GM18907 (cell line): ENCODE measurements around the gene KRTAP4-7.
"Not testable (repeated sequence)": the region's sequence is repeated elsewhere in the genome, so short reads cannot be mapped to it uniquely, and the experiment has no call there.

Experiments
- ATAC-seq: cut with Tn5 transposase; IDR thresholded peaks from one replicate; pipeline ENCODE4 v1.9.1; 2021; ENCODE audit warnings: mild to moderate bottlenecking, moderate library complexity; ENCODE audit not compliant: unreplicated experiment

The KRTAP4-7 gene

DNA sequence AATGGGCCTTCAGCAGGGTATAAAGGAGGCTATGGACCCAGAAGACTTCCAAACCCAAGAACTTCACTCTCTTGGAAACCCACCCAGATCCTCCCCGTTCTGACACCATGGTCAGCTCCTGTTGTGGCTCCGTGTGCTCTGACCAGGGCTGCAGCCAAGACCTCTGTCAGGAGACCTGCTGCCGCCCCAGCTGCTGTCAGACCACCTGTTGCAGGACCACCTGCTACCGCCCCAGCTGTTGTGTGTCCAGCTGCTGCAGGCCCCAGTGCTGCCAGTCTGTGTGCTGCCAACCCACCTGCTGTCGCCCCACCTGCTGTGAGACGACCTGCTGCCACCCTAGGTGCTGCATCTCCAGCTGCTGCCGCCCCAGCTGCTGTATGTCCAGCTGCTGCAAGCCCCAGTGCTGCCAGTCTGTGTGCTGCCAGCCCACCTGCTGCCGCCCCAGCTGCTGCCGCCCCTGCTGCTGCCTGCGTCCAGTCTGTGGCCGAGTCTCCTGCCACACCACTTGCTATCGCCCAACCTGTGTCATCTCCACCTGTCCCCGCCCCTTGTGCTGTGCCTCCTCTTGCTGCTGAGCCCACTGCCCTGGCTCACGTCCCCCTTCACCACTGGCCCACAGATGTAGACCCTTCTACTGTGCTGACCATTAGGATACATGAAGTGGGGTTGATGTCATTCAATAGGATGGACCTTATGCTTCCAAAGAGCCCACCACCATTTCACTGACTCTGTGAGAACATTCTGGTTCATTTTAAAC lies at the start of gene KRTAP4-7:
KRTAP4-7 (plus strand) TSS at position 51 of the 757 bp plus-strand sequence; CDS start at position 108, 57 bp downstream.
- not testable (repeated sequence) for ATAC-seq

DNA sequence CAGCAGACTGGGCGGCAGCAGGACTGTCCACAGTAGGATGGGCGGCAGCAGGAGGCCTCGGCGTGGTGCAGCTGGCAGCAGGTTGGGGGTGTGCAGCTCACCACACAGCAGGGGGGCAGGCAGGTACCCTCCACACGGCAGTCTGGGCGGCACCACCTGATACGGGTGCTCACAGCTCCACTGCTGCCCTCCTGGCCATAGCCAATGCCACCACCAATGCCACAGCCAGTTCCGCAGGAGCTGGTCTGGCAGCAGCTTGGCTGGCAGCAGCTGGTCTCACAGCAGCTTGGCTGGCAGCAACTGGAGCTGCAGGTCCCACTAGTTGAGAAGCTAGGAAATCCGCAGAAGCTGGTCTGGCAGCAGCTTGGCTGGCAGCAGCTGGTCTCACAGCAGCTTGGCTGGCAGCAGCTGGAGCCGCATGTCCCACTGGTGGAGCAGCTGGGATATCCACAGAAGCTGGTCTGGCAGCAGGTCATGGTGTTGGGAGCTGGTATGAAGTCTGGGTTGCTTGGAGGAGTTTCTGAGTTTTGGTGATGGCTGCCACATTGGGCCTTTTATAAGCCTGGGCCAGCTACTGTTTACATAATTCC lies 49.5 kb upstream of the KRTAP4-7 start, which contains the start of gene KRTAP1-3:
KRTAP1-3 (minus strand) TSS at position 529 of the 590 bp plus-strand sequence; CDS start at position 476, 53 bp downstream.
- ATAC-seq: not testable (repeated sequence)

DNA sequence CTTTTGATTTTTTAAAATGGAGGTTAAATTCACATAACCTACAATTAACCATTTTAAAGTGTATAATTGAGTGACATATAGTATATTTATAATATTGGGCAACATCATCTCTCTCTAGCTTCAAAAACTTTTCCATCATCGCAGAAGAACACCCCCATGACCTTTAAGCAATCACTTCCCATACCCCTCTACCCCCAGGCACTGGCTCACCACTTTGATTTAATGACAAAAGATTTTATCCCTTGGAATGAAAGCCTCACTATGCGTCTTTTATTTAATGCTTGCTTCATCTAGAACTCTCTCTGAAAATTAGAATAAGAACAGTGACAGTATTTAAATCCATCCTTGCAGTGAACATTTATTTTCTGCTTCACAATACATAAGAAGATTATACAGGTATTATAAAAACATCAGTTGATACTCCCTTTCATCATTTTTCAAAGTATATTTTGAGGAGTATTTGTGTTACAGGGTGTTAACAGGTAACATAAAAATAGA lies 46.0 kb upstream of the KRTAP4-7 start:
- ATAC-seq: no peak

DNA sequence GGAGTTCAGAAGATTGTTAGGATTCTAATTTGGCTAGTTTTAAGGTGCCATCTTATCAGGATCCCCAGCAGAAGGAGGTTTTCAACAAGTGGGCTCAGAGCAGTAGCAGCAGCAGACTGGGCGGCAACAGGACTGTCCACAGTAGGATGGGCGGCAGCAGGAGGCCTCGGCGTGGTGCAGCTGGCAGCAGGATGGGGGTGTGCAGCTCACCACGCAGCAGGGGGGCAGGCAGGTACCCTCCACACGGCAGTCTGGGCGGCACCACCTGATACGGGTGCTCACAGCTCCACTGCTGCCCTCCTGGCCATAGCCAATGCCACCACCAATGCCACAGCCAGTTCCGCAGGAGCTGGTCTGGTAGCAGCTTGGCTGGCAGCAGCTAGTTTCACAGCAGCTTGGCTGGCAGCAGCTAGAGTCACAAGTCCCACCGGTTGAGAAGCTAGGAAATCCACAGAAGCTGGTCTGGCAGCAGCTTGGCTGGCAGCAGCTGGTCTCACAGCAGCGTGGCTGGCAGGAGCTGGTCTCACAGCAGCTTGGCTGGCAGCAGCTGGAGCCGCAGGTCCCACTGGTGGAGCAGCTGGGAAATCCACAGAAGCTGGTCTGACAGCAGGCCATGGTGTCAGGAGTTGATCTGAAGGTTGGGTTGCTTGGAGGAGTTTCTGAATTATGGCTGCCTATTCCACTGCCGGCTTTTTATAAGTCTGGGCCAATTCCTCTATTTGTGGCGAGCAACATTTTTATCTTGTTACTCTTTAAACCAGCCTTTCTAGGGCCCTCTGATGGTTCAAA lies 43.0 kb upstream of the KRTAP4-7 start, which contains the start of gene KRTAP1-1:
KRTAP1-1 (minus strand) TSS at position 668 of the 789 bp plus-strand sequence; CDS start at position 615, 53 bp downstream.
- not testable (repeated sequence) for ATAC-seq

DNA sequence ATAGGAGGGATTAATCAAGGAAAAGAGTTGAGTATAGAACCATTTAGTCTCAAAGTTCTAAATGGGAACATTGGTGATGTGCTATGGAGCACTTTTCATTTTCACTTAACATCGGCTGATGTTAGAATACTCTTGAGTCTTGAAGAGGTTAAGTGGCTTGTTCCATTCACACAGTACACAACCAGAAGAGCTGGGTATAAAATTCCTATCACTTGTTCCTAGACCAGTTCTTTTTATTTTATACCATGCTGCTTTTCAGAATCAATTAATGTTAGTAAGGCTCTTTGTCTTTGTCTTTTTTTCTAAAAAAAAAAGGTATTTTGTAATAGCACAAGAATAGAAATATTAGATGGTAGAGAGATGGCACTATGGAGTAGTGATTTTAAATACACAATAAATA lies 41.0 kb upstream of the KRTAP4-7 start:
- no peak for ATAC-seq

DNA sequence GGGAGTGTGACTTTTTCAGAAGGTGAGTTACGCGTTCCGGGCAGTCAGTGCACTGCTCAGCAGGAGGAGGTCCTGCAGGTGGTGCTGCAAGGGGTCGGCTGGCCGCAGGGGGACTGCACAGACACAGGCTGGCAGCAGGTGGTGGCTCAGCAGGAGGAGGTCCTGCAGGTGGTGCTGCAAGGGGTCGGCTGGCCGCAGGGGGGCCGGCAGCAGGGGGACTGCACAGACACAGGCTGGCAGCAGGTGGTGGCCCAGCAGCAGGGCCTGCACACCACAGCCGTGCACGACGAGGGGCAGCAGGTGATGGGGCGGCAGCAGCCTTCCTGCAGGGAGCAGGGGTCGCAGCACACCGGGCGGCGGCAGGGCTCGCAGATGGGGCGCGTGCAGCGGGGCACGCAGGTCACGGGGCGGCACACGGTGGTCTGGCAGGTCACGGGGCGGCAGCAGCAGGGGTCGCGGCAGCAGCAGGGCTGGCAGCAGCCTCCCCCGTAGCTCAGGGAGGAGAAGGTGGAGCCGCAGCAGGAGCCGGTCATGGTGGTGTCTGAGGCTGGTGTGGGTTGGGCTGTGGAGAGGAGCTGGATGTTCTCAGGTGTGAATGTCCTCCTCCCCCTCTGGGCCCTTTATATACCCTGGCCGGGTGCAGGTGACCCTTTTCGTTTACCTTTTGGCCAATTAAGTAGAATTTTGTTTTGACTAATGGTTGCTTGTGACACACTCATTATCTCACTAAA lies 37.0 kb upstream of the KRTAP4-7 start, which contains the start of gene KRTAP2-1:
KRTAP2-1 (minus strand) TSS at position 582 of the 731 bp plus-strand sequence; CDS start at position 533, 49 bp downstream.
- not testable (repeated sequence) for ATAC-seq

DNA sequence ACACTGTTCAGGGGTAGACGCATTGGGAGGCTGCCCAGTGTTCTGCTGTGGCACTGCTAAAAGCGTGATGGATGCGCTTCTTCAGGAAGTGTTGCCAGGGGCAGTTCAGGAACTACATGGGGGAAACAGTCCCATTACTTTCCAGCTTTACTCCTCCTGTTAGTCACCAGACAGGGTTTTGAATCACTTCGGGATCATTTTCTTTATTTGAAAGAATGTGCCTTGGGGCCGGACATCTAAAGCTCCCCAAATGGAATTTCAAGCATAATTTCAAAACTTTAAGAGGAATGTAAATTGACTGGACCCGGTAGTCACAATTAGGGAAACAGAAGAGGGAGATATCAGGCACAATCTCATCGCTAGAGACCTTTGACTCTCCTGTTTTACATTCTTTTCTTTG lies 35.5 kb upstream of the KRTAP4-7 start:
- no peak for ATAC-seq

DNA sequence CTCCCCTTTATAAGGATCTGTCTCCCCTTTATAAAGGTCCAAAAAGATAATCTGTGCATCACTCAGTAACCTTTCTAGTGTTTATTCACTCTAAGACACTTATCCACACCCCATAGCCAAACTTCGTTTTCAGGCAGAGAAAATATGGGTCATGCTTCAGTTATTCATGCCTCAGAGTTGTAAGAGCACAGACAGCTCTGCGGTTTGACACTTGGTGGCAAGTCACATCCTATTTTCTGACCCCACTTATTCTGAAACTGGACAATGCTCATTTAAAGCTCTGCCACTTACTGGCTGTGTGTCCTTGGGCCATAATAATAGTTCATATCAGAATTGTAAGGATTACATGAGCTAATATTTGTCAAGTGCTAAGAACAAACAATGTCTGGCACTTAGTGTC lies 34.8 kb upstream of the KRTAP4-7 start:
- ATAC-seq: no peak

DNA sequence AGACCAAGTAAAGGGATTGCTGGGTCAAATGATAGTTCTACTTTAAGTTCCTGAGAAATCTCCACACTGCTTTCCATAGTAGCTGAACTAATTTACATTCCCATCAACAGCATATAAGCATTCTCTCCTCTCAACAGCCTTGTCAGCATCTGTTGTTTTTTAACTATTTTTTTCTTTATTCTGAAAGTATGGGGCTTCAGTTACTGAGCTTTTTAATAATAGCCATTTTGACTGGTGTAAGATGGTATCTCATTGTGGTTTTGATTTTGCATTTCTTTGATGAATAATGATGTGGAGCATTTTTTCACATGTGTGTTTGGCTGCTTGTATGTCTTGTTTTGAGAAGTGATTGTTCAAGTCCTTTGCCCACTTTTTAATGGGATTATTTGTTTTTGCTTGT lies 31.4 kb upstream of the KRTAP4-7 start:
- ATAC-seq: no peak

DNA sequence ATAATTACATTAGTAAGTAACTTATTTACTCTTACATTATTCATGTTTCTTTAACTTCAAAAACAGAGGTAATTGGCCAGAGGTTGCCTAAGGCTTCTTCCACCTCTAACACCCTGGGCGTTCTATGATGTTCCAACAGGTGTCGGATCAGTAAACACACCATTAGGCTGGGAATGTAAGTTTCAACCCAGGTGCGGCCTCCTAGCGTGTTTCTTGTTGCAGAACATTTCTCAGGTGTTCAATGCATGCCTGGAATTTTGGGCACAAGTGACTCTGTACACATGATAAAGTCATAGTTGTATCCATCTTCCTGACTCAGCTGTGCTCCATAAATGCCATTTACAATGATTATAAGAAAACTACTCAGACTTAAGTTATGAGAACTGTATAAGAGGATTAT lies 29.9 kb upstream of the KRTAP4-7 start:
- ATAC-seq: no peak

DNA sequence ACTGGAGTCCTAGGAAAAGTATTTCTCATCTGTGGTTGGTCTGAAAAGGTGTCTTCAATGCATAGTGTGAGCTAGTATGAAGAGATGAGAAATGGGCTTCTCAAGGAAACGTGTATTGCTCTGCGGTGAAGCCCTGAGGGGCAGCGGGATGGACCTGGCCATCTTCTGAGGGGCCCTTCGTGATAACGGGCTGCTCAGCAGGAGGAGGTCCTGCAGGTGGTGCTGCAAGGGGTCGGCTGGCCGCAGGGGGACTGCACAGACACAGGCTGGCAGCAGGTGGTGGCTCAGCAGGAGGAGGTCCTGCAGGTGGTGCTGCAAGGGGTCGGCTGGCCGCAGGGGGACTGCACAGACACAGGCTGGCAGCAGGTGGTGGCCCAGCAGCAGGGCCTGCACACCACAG lies 29.4 kb upstream of the KRTAP4-7 start:
- ATAC-seq: not testable (repeated sequence)

DNA sequence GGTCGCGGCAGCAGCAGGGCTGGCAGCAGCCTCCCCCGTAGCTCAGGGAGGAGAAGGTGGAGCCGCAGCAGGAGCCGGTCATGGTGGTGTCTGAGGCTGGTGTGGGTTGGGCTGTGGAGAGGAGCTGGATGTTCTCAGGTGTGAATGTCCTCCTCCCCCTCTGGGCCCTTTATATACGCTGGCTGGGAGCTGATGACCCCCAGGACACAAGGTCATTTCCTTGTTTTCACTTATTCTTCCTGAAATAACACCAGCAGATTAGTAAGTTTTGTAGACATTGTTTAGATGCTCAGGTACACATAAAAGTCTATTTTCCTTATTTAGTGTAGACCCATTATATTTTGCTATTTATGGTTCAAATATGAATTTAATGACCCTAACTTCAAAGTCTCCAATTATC lies 28.8 kb upstream of the KRTAP4-7 start, which contains the start of gene KRTAP2-2:
KRTAP2-2 (minus strand) TSS at position 101 of the 400 bp plus-strand sequence; CDS start at position 82, 19 bp downstream.
- ATAC-seq: not testable (repeated sequence)

DNA sequence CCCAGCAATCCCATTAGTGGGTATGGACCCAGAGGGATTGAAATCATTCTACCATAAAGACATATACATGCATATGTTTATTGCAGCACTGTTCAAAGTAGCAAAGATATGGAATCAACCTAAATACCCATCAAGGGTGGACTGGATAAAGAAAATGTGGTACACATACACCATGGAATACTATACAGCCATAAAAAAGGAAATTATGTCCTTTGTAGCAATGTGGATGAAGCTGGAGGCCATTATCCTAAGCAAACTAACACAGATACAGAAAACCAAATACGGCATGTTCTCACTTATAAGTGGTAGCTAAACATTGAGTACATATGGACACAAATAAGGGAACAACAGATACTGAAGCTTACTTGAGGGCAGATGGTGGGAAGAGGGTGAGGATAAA lies 26.4 kb upstream of the KRTAP4-7 start:
- ATAC-seq: no peak

DNA sequence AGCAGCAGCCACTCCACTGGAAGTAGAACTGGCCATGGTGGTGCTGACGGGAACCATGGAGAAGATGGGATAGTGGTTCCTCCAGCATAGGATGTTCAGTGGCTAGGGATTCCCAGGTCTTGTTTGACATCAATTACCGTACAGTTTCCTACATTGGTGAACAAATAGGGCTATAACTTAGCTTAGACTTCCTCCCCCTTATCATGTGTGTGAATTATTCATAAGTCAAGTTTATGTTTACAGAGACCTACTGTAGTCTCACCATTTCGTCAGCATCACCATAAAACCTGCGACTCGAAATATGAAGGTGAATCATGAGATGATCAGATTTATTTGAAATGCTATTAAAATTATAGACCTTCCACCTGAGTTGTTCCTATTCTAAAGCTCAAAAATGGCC lies 25.2 kb upstream of the KRTAP4-7 start:
- ATAC-seq: no peak

DNA sequence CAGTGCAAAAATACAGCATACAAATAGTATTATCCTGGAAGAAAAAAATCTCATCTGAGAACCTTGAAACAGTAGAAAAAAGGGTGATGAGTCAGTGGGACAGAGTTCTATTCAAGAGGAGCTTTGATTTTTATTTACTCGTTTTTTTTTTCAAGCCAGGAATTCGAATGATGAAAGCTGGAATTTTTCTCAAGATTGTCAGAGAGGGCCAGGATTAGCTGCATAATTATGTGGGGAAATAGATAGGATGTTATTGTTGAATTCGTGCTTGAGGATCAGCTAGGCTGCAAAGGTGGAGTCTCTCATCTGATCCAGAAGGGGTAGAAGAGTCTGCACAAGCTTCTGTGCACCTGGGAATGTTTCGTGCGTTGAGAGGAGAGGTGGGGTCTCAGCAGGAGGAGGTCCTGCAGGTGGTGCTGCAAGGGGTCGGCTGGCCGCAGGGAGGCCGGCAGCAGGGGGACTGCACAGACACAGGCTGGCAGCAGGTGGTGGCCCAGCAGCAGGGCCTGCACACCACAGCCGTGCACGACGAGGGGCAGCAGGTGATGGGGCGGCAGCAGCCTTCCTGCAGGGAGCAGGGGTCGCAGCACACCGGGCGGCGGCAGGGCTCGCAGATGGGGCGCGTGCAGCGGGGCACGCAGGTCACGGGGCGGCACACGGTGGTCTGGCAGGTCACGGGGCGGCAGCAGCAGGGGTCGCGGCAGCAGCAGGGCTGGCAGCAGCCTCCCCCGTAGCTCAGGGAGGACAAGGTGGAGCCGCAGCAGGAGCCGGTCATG lies 24.5 kb upstream of the KRTAP4-7 start:
- ATAC-seq: not testable (repeated sequence)

DNA sequence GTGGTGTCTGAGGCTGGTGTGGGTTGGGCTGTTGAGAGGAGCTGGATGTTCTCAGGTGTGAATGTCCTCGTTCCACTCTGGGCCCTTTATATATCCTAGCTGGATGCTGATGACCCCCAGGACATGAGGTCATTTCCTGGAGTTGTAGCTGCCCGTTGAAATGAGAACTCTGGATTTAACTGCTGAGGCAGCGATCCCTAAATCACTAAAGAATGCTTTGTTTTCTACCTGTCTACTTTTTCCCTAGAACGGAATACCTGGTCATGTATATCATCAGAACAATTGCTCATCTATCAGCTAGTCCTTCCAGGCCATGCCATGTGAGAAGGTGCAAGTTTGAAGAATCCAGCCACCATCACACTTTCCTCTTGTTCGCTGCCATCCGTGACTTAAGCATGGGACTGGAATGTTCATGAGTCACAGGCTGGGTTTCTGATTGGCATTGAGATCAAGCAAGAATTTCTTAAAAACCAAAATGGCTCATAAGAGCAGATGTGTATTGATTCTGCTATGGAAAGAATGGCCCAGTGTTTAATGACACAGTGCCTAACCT lies 23.8 kb upstream of the KRTAP4-7 start, which contains the start of gene KRTAP2-3:
KRTAP2-3 (minus strand) TSS at position 63 of the 553 bp plus-strand sequence. CDS start 64 bp downstream, outside the sequence.
- no peak for ATAC-seq

DNA sequence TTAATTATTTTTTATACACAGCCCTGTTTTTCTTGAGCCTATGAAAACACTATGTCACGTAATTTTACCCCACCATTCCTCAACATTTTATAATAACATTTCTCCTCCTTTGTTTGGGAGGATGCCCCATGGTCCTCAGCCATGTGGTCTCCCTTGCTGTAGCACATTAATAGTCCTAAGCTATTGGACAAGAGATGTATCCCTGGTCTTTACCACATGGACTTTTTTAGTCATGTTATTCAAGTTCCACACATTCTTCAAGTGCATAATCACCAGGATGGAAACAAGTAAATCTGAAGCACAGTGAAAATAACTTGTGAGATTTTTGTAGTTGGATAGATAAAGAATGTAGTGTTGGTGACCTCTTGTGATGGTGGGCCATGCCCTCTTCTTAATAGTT lies 22.0 kb upstream of the KRTAP4-7 start:
- ATAC-seq: no peak

DNA sequence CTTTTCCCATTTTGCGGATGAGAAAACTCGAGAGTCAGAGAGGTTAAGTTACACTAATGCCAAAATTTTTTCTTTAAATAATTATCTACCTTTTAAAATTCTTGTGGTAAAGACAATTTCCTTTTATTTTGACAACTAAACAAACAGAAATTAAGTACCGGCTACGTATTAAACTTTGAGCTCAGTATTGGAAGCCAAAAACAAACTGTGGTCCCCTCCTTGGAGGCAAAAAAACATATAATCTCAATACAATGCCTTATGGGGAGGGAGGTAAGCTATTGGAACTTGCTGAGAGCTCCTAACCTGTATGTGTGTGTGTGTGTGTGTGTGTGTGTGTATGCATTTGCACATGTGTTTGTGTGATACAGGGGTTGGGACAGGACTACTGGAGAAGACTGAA lies 20.5 kb upstream of the KRTAP4-7 start:
- ATAC-seq: no peak

DNA sequence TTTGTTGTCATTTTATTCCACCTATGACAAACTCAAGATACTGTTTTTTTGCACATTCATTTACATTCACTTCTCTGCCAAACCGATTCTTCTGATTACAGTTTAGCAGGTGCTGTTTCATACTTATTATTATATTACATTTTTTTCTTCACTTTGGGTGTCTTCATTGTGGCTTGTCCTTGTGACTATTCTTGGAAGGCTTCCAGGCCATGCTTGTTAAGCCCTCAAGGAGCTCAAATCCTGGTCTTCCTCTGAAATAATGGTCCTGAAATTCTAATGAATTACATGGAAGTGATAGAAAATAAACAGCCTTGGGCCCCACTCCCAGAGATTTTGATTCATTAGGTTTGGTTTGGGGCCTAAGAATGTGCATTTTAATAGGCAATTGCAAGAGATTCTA lies 19.6 kb upstream of the KRTAP4-7 start:
- no peak for ATAC-seq
